HG03442 (cell line): Measurements from ENCODE around the gene KCNQ1OT1.

Experiments
- ATAC-seq: cut with Tn5 transposase; IDR thresholded peaks from one replicate; pipeline ENCODE4 v1.9.1; 2021; ENCODE audit warnings: mild to moderate bottlenecking, moderate library complexity; ENCODE audit not compliant: unreplicated experiment

The KCNQ1OT1 gene

DNA sequence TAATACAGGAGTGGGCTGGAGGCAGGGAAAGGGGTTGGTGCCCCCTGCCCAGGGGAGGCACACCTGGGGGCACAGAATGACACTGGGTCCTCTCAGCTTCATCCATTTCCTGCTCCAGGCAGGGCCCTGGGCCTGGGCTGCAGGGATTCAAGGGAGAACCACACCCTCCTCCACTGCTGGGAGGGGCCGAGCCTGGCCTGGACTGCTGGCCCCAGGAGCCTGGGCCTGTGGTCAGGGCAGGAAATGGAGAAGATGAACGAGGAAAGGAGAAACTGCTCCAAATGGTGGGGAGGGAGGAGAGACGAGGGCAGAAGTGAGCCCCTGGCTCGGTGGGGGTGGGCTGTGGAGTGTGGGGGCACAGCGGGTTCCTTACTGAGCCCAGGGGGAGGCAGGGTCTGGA is 38.1 kb upstream of the KCNQ1OT1 start:
- no peak for ATAC-seq

DNA sequence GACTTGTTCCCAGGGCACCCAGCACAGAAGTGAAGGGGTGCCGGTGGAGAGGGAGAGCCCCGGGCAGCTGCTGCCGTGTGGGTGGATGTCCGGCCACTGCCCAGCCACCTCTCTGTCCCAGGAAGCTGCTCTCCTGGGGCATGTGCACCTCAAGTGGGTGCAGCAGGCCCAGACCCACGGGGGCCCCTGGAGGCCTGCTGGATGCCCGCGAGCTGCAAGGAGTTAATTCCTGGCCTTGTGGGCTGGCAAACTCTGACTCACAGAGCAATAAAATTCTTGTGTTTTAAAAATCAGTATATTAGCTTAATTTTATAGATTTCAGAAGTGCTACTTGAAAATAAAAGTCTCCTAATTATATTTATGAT is 37.4 kb upstream of the KCNQ1OT1 start:
- ATAC-seq, result no peak

GRCh38 chr11:2736577-2737225 is 36.9 kb upstream of the KCNQ1OT1 start:
- no peak for ATAC-seq

DNA sequence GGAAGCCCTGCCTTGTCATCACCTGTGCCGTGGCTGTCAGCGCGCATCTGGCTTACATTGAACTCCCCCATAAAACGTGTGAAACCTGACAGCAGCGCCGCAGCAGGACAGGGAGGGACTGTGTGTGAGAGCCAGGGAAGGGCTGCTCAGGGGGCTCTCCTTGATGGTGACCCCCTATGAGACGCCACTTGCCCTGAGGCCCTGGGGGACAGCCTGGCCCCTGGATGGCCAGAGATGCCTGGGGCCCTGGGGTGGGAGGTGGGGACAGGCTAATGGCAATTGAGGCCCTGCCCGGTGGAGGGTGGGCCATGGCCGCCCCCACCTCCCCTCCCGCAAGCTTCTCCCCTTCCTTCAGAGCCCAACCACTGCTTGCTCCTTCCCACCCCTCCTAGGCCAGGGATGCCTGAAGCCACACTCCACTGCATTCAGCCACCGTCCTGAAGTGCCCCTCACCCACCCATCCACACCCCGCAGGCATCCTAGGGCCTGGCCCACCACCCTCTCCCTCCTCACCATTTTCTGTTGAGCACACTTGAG is 35.3 kb upstream of the KCNQ1OT1 start:
- no peak for ATAC-seq

- ATAC-seq, result no peak
These were observed 34.6 kb upstream of the KCNQ1OT1 start for GRCh38 chr11:2734181-2735052.

- no peak for ATAC-seq
These were observed 33.3 kb upstream of the KCNQ1OT1 start for GRCh38 chr11:2732940-2733628.

DNA sequence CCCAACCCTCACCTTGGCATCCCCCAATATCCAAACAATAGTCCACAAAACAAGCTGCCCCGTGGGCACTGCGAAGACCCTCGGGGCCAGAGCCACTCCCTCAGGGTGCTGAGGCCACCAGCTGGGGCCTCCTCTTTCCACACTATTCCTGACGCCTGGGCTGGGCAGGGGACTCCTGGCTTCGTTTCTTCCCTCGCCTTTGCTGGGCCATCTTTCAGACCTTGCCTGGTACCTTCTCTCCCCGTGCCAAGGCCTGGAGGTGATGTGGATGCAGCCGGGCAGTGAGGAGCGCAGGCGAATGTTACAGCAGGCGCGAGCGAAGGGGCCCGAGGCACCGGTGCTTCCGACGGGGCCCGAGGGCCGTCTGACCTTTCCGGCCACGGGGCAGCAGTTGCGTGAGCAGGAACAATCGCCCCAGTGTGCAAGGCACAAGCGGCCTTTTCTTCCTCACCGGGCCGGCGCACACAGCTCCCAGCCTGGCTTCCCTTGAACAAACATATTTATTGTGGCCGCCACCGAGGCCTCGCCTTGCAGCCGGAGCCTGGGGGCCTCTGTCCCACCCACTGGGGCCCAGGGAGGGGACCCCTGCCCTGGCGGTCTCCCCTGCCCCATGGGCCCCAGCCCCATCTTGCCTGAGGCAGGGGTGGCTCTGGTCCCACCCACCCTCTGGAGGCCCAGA is 32.6 kb upstream of the KCNQ1OT1 start:
- ATAC-seq, result no peak

GRCh38 chr11:2731130-2732125 is 31.6 kb upstream of the KCNQ1OT1 start:
- ATAC-seq, result no peak

- ATAC-seq, result no peak
These were observed 30.7 kb upstream of the KCNQ1OT1 start for GRCh38 chr11:2730272-2731129.

DNA sequence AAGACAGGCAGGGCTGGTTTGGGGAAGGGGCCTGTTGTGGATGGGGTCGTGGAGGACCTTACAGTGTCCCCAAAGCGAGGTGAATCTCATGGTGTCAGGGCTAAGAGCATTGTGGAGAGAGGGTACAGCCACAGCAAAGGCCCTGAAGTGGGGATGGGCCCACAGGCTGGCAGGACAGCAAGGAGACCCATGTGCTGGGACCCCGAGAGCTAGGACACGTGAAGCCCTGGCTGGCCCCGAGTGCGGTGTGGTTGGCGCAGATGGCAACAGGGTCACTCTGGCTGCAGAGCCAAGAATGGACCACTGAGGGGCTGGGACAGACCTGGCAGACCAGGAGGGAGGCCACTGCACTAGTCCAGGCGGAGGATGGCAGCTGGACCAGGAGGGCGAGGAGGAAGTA is 30.0 kb upstream of the KCNQ1OT1 start:
- ATAC-seq, result no peak

- ATAC-seq, result no peak
These were observed 29.0 kb upstream of the KCNQ1OT1 start for GRCh38 chr11:2728663-2729332.

DNA sequence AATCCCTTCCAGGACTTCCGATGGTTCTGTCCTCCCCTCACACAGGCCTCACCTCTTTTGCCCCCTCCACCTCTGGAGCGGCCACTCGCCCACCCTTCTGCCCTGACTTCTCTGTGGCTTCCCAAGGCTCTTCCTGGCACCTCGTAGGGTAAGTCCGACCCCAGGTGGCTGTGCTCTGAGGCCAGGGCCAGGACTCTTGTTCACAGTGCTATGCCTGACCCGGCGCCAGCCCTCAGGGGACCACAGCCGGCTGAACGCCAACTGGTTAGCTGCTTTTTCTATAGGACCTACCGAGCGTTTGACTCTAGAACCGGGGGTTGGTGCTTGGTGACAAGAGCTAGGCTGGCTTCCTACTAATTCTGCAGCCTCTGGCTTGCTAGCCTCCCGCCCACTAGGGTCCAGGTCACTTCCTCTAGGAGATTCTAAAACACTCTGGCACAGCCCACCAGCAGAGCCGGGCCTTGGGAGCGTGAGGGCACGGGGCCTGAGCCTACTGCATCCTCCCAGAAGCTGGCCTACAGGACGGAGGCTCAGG is 28.4 kb upstream of the KCNQ1OT1 start:
- no peak for ATAC-seq

DNA sequence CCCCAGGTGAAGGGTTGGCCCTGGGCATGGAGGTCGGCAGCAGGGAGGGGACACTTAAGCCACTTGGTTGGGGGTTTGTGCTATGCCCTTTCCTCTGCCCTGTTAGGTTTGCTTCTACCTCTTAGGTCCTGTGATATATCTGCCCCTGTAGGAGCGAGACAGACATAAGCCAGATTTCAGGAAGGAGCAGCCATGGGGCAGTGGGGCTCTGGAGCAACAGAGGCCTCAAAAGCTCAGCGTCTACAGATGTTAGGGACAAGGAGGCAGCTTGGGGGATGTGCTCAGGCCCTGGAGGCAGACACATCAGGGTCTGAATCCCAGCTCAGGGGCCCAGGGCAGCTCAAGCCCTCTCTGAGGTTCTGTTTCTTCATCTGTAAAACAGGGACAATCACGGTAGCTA is 27.2 kb upstream of the KCNQ1OT1 start:
- ATAC-seq, result no peak

DNA sequence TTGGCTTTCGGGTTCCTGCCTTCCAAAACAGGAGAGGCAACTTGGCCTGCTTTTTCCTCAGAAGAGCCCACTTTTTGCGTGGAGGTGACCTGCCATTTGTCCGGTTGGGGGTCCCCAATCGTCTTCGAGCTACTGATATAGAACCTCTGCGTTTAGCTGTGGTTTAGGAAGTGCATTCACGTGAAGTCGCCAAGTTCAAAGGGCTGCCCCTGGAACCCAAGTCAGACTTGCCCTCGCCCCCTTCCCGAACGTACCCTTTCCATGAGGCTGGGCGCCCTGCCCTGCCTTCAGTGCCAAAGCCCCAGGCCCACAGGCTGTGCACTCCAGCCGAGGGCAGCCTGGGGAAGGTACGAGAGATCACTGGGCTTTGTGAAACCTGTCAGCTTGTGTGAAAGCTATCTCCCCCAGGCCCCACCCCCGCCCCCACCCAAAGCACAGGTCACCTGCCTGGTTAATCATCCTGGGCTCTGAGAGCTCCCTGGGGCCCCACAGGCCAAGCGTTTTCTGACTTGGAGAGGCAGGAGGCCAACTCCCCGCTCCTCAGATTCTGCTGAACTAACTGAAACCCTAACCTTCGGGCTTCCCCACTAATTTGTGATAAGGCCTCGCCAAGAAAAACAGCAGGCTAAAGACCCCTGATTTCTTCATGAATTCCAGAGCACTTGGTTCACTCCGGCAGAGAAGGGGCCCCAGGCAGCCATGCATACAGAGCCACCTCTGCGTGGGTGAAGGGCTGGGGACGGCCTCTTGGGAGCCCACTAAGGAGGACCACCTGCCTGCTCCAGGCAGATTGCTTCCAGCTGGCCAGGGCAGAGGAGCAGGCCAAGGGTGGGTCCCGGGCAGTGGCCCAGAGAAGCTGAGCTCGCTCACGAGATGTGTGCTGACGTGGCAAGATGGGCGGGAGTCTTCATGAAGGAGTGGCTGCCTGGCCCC is 25.8 kb upstream of the KCNQ1OT1 start:
- no peak for ATAC-seq

GRCh38 chr11:2724653-2725367 is 25.0 kb upstream of the KCNQ1OT1 start:
- ATAC-seq, result no peak

GRCh38 chr11:2724104-2724503 is 24.3 kb upstream of the KCNQ1OT1 start:
- no peak for ATAC-seq
